GM12878 (cell line): ENCODE measurements around the gene DFFB.

Experiments used
- CHD4 ChIP-seq: fragments of 200-600 bp; sonication (generic); IDR thresholded peaks from 2 replicates; pipeline ENCODE4 v1.6.1; 2016; ENCODE audit warnings: mild to moderate bottlenecking
- CTCF ChIP-seq, 3 experiments: IDR thresholded peaks in 2 of 3; conservative IDR thresholded peaks in 1 of 3; 2 replicates each; pipeline ENCODE4 v1.5.1; 2011; ENCODE audit warnings: low read depth in 3 of 3, low read length in 3 of 3, mild to moderate bottlenecking in 3 of 3, control low read depth in 2 of 3, moderate library complexity in 2 of 3, inconsistent platforms in 1 of 3, mixed read lengths in 1 of 3; ENCODE audit not compliant: control insufficient read depth in 2 of 3, insufficient read depth in 1 of 3; ENCODE audit errors: extremely low read depth in 1 of 3
- EZH2 ChIP-seq: IDR thresholded peaks from 2 replicates; pipeline ENCODE4 v1.6.1; 2012; ENCODE audit warnings: low read depth, mild to moderate bottlenecking, control low read depth, inconsistent platforms, low read length, borderline replicate concordance; ENCODE audit not compliant: control insufficient read depth
- FOXK2 ChIP-seq: fragments of 450-650 bp; IDR thresholded peaks from 2 replicates; pipeline ENCODE4 v1.6.1; 2017; ENCODE audit warnings: mild to moderate bottlenecking, moderate library complexity
- RAD21 ChIP-seq: IDR thresholded peaks from 2 replicates; pipeline ENCODE4 v1.6.1; 2011; ENCODE audit warnings: mild to moderate bottlenecking, low read depth, low read length, moderate library complexity; ENCODE audit not compliant: insufficient read depth

- TF ChIP-seq CTCF (IDR thresholded peaks at IDR 0.05 in 2 of 3, conservative IDR thresholded peaks at IDR 0.05 in 1 of 3; ENCODE audit: control insufficient read depth in 2 of 3, extremely low read depth in 1 of 3, insufficient read depth in 1 of 3, low read depth in 3 of 3, low read length in 3 of 3) (no peak), RAD21 (no peak), FOXK2 (no peak), EZH2 (no peak), CHD4 (no peak)
These were observed 45.4 kb downstream of the DFFB start for GRCh38 chr1:3902571-3903091.
